NCI-H128 (cell line): Measurements from ENCODE around the gene SLC37A3.

Source experiments
- DNase-seq: peaks from one replicate; lab custom pipeline; 2025; ENCODE audit not compliant: unreplicated experiment; lab: John Stamatoyannopoulos, UW

The SLC37A3 gene

GRCh38 chr7:140402178-140402835 is 4.0 kb upstream of the SLC37A3 start:
- no peak for DNase-seq

- no peak for DNase-seq
Measured at GRCh38 chr7:140400381-140400780, 2.1 kb upstream of the SLC37A3 start.

GRCh38 chr7:140398821-140399220 is 491 bp upstream of the SLC37A3 start:
- DNase-seq: no peak

GRCh38 chr7:140393756-140394306 is 4.5 kb downstream of the SLC37A3 start:
- DNase-seq: no peak

GRCh38 chr7:140391634-140392033 is 6.7 kb downstream of the SLC37A3 start:
- no peak for DNase-seq

- DNase-seq: no peak
Measured at GRCh38 chr7:140390466-140391190, 7.7 kb downstream of the SLC37A3 start.

- DNase-seq: no peak
Measured at GRCh38 chr7:140390034-140390433, 8.3 kb downstream of the SLC37A3 start.

GRCh38 chr7:140389445-140389844 is 8.9 kb downstream of the SLC37A3 start:
- no peak for DNase-seq

- DNase-seq: no peak
Measured at GRCh38 chr7:140384894-140385545, 13.3 kb downstream of the SLC37A3 start.

GRCh38 chr7:140383954-140384713 is 14.2 kb downstream of the SLC37A3 start:
- no peak for DNase-seq

- no peak for DNase-seq
Measured at GRCh38 chr7:140375892-140376730, 22.2 kb downstream of the SLC37A3 start.

- no peak for DNase-seq
Measured at GRCh38 chr7:140375323-140375722, 23.0 kb downstream of the SLC37A3 start.

GRCh38 chr7:140369294-140369693 is 29.0 kb downstream of the SLC37A3 start:
- DNase-seq: no peak

GRCh38 chr7:140367528-140367927 is 30.8 kb downstream of the SLC37A3 start:
- DNase-seq: no peak

GRCh38 chr7:140364819-140365218 is 33.5 kb downstream of the SLC37A3 start:
- DNase-seq: no peak

GRCh38 chr7:140360697-140361229 is 37.6 kb downstream of the SLC37A3 start:
- no peak for DNase-seq

GRCh38 chr7:140358412-140359051 is 39.8 kb downstream of the SLC37A3 start:
- DNase-seq: no peak

GRCh38 chr7:140358024-140358411 is 40.3 kb downstream of the SLC37A3 start:
- DNase-seq: no peak

- no peak for DNase-seq
Measured at GRCh38 chr7:140350056-140350455, 48.3 kb downstream of the SLC37A3 start.
